Globus pallidus (tissue), 1 donor: ENCODE data around the gene SOX5.
"Not testable (repeated sequence)": the region's sequence is repeated elsewhere in the genome, so short reads cannot be mapped to it uniquely, and the experiment has no call there.

Source experiments
- DNase-seq: peaks from one replicate; pipeline ENCODE4 v3.0.0-alpha.2; 2015; ENCODE audit warnings: low spot score

Gene SOX5

DNA sequence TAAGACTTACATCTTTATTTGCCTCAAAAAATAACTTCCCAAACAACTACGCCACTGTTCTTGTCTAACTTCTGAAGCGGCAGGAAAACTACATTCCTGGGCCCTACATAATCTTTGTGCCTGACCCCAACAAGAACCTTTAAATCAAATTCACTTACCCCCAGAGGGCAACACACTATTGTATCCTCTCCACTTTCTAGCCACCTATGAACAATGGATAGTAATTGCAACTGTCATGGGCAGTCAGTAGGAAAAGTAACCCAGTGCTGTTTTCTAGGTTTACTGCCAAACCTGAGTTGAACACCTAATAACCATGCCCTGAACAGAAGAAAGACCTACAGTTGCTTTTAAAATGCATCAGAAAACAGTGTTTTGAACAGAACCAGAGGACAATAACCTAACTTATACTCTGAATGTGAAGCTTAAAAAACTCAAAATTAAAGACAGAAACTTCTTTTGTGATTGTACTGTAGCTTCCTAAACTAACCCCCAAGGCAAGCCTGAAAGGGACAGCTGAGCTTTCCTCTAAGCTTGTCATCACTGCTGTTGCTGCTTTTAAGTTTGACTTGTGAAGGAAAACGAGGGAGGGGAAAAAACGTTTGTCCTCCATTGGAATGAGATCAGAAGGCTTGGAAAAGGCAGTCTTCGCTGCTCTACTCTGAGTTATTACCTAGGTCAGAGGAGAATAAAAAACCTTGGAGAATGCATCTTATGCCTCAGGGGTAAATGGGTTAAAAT is 195.7 kb downstream of the SOX5 start:
- no peak for DNase-seq

DNA sequence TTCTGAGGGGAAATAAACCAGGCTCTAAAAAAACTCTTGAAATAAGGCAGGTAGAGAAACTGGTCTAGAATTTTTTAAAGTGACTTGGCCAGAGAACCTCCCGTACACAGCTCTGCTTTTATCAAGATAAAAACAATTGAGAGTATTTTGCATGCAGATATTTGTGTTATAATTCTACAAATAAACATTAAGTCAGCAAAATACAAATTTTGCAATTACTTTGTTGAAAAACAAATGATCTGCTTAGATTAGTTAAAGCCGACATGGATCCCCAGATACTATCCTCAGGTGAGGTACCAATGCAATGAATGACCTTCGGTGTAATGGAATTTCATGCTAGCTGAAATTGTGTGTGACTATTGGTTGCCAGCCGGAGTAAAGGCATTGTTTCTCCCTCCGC is 197.2 kb downstream of the SOX5 start:
- no peak for DNase-seq

DNA sequence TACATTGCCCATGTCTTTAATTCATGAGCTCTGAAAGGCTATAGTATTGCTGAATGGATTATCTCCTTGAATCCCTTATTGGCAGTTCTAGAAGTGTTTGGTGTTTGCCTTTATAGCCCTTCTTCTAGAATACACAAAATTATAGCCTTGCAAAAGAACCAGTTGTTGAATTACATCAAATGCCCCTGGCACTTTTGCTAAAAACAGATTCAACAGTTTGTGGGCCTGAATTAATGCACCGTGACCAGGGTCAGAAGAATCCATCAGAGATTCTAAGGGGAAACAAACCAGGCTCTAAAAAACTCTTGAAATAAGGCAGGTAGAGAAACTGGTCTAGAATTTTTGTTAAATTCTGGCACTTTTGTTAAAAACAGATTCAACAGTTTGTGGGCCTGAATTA is 197.8 kb downstream of the SOX5 start:
- DNase-seq, result no peak

DNA sequence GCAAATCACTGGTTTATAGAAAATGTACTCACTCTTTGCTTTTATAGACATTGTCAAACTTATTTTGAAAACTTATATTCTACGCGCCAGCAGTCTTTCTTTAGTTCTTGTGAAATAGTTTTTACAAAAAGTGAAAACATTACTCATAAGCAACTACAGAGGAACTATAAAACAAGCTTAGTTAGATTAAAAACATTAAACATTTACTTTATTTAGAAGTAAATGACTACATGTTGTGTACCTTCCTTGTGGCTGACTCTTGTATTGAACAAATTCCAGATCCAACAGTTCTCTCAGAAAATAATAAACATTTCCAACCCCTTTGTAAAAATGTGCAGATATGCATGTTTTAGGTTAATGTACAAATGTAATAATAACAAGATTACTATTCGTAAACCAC is 198.5 kb downstream of the SOX5 start:
- no peak for DNase-seq

DNA sequence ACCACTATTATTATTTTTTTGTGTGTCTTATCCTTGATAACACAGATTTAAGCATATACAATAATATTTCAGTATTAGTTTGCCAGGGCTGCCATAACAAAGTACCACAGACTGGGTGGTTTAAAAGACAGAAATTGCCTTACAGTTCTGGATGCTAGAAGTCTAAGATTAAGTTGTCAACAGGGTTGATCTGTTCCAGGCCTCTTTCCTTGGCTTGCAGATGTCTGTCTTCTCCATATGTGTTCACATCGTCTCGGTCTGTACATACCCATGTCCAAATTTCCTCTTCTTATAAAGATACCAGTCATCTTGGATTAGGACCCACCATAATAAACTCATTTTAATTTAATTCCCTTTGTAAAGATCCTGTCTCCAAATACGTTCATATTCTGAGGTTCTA is 204.8 kb downstream of the SOX5 start:
- no peak for DNase-seq

DNA sequence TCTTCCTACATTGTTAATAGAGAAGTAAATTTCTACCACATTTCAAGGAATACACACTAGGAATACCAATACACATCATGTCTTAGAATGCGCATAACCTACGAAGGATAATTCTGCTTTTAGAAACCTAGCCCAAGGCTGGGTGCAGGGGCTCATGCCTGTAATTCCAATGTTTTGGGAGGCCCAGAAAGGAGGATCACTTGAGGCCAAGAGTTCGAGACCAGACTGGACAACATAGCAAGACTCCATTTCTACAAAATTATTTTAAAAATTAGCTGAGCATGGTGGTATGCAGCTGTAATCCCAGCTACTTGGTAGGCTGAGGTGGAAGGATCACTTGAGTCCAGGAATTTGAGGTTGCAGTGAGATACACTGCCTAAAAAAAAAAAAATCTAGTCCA is 206.9 kb downstream of the SOX5 start:
- DNase-seq, result no peak

DNA sequence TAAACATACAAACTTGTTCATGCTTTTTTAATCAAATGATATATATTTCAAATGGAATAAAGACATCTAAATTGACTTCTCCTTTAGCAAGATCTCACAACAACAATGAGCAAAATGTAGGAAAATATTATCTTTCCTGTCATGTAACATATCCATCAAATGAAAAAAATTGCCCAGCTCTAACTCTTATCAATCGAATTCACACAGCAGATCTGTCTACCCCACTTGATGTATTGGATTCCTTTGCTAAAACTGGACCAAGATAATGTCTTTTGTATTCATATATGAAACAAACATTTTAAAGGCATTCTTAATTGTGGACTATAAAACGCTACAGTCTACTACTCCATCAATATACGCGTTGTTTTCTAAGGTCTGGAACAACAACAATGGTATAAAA is 218.0 kb downstream of the SOX5 start:
- DNase-seq, result no peak

DNA sequence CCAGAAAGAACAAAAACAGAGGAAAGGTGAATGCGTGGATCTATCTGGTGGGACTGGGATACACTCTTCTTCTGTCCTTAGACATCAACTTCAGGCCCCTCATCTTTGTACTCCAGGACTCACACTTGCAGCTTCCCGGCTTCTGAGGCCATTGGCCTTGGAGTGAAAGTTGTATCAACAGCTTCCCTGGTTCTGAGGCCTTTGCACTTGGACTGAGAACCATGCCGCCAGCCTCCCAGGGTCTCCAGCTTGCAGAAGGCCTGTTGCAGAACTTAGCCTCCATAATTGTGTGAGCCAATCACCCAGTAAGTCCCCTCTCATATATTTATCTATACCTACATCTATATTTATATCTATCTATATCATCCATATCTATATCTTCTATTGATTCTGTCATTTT is 218.4 kb downstream of the SOX5 start:
- DNase-seq, result no peak

DNA sequence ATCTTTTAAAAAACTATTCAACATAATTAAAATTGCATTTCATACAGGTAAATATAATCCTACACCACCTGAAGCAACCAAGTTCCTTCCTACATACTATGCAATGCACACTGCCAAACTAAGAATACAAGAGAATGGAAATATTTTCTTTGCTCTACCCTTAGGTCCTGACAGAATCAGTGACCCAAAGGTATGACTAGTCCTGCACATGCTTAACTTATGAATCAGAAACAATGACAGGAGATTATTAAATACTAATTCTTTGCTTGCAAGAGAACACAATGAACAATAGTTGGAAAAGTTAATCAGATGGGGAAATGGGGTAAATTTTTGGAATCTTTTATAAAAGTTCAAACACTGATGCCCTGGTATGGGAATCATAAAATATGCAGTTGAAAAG is 220.1 kb downstream of the SOX5 start:
- DNase-seq, result no peak

DNA sequence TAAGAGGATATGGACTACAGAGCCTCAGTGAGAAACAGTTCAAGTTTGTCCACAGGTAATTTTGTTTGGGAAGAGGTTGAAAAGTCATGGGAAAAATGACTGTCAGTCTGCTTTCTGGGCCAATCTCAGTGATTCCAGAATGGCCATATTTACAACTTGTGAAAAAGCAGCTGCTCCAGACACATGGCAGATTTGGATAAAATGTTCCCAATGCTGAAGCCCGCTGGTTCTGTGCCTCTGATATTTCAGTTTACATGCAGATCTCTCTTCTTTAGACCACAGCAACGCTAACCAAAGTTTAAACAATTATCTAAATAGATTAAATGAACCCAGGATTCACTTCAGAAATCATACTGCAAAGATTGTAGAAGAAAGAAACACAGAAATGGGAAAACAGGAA is 222.8 kb downstream of the SOX5 start:
- DNase-seq, result no peak

DNA sequence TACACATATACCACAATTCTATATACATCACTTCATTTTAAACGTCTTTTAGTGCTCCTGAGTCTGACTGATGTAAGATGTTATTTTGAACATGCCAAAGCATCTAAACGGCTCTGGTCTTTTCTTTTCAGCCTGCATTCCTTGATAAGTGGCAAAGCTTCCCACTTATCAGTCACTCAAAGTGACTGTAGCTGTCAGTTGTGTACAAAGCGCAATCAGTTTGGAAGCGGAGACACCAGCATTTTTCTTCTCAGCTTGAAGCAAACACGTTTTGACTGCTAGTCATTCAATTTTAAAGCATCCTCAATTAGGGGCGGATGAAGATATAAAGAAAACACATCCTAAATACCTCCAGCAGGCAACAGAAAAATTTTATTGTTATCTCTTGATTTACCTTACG is 226.8 kb downstream of the SOX5 start:
- DNase-seq, result no peak

DNA sequence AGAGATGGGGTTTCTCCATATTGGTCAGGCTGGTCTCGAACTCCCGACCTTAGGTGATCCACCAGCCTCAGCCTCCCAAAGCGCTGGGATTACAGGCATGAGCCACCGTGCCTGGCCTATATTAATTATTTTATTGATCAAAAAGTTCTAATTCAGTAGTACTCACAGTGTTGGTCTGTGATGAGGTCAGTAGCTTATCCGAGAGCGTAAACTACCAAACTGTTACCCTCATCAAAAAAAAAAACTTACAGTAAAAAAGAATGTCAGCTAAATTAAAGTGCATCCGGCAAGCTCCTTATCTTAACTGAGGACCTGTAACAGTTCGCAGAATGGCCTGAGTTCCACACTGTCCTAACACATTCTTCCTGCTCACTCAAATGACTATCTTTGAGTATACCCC is 228.2 kb downstream of the SOX5 start:
- DNase-seq, result no peak

DNA sequence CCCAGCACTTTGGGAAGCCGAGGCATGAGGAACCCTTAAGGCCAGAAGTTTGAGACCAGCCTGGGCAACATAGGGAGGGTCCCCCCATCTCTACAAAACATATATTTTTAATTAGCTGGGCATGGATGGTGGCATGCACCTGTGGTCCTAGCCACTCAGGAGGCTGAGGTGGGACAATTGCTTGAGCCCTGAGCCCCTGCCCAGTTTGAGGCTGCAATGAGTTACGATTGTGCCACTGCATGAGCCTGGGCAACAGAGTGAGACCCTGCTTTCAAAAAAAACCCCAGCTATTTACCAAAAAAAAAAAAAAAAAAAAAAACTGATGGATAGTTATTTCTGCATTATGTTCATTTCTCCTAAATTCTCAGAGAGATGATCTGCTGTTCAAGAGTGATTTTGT is 230.0 kb downstream of the SOX5 start:
- no peak for DNase-seq

DNA sequence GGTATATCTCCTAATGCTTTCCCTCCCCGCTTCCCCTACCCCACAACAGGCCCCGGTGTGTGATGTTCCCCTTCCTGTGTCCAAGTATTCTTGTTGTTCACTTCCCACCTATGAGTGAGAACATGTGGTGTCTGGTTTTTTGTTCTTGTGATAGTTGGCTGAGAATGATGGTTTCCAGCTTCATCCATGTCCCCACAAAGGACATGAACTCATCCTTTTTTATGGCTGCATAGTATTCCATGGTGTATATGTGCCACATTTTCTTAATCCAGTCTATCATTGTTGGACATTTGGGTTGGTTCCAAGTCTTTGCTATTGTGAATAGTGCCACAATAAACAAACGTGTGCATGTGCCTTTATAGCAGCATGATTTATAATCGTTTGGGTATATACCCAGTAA is 239.1 kb downstream of the SOX5 start:
- not testable (repeated sequence) for DNase-seq

DNA sequence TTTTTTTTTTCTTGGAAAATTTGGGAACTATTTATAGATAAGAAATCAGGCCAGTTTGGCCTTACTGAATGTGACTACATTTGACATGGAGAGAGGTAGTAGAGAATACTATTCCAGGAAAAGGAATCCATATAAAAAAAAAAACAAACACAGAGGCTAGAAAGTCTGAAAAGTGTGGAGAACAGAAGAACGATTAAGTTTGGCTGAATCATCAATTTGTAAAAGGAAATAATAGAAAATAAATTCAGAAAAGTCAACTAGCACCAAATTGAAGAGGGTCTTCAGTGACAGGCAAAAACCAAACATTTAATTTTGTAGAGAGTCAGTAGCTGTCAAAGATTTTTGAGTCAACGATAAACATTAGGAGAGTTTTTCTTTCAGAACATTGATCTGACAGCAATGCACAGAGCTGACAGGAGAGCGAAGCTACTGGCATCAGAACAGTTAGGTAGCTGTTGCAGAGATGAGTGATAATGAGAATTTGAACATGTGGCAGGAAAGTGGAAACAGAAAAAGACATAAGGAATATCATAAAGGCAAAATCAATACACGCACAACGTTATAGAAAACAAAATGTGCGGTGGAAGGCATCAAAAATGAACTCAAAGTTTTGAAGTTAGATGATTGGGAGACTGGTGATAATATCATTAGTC is 241.2 kb downstream of the SOX5 start:
- no peak for DNase-seq

DNA sequence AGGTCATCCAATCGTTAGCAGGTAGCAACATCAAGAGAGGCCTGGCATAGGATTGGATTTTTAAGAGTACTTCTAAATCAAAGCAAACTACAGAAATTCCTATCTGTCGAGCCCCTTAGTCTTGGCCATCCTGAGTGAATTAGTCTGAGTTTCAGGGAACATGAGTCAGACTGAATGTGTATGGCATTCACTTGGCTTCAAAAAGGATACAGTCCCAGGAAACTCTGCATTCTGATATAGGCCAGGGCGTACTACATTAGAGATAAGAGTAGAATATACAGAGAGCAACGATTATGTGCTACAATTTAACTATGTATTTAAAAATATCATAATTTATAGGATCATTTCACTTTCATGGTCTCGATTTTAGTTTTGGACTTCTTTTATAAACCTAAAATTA is 242.2 kb downstream of the SOX5 start:
- no peak for DNase-seq

DNA sequence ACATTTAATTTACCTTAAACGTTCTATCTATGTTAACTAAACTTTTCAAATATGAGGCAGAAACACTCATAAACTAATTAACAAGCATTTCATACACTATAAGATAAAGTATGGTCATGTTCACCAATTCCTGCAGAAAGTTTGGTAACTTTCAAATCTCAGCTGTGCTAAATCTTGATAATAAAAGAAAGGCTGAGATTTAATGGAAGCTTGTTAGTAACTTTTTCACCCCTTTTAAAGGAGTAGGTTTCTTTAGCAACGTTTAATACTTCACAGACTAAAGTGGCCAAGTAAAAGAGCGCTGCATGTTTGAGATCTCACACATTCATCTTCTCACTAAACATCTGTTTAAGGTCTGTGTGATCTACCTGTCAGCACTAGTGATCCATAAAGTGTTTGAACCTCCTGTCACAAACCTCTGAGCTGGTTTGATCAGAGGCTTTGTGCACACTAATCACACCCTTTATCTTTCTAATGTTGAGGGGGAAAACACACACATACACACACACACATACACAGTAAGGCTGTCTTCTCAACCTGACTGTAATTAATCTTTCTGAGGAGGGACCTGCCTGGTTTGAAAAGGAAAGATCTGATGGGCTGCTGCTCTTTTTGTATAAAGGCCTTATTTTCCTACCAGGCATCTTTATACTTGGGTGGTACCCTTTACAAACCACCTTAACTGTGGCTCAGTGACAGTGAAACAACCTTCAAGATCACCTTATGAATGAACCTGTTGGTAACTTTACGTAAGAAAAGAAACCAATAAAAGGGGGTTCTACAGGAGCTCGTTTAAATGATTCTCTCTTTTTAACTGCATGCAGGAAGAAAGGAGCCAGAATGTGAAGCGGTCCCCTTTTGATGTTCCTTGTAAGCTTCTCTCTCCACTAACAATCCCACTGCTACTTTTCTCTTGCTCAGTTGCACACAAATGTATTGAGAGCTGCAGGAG is 244.2 kb downstream of the SOX5 start:
- no peak for DNase-seq

DNA sequence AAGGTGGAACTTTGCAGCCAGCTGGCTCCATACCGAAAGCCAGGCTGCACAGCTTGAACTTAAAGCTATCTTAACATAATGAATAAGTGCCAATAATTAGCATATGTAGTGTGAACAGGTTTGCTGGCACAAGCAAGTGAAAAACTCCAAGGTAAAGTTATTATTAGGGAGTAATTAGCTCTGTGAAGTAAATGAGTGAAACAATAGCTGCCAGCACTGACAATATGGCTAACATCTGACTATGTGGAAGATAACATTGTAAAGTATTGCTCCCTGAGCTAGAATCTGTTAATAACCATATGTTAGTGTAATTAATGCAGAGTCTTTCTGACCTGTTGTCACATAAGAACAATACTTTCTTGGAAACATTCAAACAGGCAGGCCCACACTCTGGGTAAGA is 246.4 kb downstream of the SOX5 start:
- no peak for DNase-seq

DNA sequence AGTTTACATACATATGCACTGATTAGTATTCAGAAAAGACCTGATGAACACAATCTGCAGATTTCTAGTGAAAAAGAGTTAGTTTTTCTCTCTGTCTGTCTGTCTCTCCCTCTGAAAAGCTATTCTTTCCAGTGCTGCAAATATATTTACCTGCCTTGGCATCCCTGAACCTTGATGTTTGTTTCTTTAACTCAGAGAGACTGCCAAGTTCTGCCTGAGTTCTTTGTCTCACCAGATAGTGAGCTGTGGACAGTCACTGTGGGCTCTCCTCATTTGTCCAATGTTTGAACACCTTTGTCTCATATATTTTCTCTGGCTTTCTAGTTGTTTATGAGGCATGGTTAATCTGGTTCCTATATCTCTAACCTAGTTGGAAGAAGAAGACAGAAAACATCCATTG is 250.4 kb downstream of the SOX5 start:
- DNase-seq, result no peak

DNA sequence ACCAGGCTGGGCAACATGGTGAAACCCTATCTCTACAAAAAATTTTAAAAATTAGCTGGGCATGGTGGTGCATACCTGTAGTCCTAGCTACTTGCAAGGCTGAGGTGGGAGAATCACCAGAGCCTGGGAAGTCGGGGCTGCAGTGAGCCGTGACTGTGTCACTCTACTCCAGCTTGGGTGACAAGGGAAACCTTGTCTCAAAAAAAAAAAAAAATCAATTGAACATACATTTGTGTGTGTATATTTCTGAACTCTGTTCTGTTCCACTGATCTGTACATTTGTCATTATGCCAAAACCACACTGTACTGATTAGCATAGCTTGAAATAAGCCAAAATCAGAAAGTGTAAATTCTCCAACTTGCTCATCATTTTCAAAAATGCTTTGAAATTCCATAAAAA is 254.6 kb downstream of the SOX5 start:
- DNase-seq, result no peak

DNA sequence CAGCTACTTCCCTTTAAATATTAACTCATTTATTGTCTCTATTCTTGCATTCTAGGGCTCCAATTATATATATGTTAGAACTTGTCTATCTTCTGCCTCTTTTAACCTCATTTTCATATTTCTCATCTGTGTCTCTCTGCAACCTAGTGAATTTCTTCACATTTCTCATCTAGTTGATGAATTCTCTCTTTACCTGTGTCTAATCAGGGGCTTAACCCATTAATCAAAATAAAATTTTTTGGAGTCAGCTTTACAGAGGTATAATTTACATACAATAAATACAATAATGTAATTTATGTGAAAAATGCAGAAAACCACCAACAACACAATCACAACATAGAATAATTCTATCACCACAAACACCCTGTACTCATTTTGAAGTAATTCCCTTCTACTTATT is 255.2 kb downstream of the SOX5 start:
- no peak for DNase-seq

DNA sequence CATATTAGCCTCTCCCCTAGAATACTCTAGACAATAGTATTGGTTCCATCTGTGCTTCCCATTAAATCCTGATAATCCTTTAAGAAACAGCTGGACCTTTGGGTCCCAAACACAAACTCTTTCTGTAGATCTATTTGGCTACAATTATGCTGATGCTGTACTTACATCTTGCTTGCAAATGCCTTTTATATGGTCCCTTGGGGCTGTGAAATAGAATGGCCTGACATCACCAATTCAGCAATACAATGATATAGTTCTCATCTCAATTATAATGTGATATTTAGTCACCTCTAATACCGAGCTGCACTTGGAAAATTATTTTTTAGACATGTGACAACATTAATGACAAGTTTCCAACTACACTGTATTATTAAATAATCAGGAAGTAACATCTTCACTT is 261.5 kb downstream of the SOX5 start:
- no peak for DNase-seq

DNA sequence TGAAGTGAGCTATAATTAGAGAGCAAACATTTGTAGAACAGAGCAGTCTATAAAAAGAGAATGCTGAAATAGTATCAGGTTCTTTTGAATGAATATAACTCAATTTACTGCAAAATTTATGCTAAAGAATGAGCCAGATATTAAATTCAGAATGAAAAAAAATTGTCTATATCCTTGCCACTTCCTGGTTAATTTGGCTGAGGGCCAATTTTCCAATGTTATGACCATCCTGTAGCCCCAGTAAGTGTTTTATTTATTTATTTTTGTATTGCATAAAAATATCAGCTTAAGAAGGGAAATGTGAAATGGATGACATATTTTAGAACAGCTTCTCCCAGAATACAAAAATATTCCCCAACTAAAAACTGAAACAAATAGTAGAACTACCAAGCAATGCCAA is 263.4 kb downstream of the SOX5 start:
- DNase-seq, result peak; percentile 9
